ENCODE results near the gene C15orf62.

C15orf62 gene, protein sequence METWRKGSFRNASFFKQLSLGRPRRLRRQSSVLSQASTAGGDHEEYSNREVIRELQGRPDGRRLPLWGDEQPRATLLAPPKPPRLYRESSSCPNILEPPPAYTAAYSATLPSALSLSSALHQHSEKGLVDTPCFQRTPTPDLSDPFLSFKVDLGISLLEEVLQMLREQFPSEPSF

DNA sequence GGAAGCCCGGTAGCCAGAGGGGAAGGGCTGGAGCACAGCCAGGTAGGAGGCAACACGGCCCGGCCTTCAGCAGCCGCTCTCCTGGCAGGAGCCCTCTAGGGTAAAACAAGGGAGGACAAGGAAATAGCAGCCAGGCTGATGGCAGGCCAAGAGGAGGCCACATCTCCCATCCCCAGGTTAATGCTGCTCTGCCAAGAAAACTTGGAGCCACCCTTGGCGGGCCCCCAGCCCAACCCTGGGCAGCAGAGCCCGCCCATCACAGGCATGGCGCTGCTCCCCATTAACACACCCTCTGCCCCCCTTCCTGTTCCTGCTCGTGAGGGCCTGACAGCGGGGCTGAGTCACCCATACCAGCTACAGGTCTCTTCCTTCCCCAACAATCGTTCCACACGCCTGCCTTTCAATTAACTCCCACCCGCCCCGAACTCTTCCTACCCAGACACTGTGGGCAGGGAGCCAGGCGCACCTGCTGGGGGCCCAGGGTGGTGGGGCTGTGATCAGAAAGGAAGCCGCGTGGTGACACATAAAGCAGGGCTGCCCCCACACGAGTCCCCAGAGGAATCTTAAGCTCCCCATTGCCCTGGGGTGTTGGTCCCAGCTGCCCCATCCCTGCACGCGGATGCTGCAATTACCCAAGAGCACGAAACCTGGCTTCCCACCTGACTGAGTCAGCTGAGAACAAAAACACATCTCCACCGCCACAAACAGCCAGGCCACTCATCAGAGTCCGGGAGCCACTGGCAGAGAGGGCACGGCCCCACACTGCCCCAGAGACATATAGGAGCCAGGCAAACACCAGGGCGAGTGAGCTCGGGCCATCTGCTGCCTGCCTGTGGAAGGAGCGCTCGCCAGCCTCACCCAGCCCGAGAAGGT is at the start of gene C15orf62:
Gene C15orf62 (plus strand): TSS at position 707 of the 873 bp plus-strand sequence. CDS start 516 bp downstream, outside the sequence.
- DNase-seq (ENCODE audit: low read depth in 3 of 3) = peak in 2 of 3 experiments; percentile 47 to 69

GRCh38 chr15:40721701-40722100 is 48.1 kb upstream of the C15orf62 start:
- no peak for DNase-seq (ENCODE audit: low read depth in 3 of 3)

DNA sequence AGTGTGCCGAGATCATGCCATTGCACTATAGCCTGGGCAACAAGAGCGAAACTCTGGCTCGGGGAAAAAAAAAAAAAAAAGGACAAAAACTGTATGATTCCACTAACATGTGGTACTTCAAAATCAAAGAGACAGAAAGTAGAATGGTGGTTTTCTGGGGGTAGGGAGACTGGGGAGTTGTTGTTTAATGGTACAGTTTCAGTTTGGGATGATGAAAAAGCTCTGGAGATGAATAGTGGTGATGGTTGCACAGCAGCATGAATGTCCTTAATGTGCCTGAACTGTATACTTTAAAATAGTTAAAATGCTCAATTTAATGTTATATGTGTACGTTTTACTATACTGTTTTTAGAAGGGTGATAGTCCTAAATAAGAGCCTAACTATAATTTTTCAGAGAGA is 47.4 kb upstream of the C15orf62 start:
- no peak for DNase-seq (ENCODE audit: low read depth in 3 of 3)

DNA sequence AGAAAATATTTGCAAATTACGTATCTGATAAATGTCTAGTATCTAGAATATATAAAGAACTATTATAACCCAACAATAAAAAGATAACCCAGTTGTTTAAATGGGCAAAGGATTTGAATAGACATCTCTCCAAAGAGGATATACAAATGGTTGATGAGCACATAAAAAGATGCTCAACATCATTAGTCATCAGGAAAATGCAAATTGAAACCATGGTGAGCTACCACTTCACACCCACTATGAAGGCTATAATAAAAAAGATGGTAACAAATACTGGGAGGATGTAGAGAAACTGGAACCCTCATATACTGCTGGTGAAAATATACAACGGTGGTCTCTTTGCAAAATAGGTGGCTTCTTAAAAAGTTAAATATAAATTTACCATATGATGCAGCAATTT is 46.8 kb upstream of the C15orf62 start:
- DNase-seq (ENCODE audit: low read depth in 3 of 3) = no peak

DNA sequence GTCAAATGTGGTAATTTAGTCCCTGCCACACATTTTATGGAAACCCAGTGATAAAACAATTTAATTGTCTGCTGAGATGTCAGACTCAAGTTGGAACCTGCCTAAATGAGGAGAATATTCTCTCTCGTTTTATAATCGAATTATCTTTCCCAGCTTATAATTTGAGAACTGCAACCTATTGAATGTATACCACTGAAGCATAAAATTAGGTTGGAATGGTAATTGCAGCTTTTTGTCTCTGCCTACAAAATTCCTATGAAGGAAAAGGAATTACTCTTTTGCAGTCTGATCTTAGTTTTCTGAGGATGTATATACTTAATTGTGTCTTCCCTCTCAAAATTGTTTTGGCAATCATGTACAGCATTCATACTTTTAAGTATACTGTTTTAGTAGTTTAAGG is 45.9 kb upstream of the C15orf62 start:
- DNase-seq (ENCODE audit: low read depth in 3 of 3) = no peak

- no peak for DNase-seq (ENCODE audit: low read depth in 3 of 3)
Measured at GRCh38 chr15:40731034-40731433, 38.7 kb upstream of the C15orf62 start.

DNA sequence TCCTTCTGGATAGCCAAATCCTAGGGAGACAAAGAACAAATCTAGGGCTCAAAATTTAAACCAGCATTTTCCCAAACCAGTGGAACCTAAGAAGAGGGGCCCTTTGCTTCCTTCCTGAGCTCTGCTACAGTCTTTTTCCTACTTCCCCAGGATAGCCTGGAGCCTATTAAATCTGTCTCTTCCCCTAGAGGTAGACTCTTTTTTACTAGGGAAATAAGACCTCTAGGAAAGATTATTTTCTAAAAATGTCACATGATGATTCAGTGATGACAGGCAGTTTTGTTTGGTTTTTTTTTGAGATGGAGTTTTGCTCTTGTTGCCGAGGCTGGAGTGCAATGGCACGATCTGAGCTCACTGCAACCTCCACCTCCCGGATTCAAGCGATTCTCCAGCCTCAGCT is 33.2 kb upstream of the C15orf62 start:
- no peak for DNase-seq (ENCODE audit: low read depth in 3 of 3)

DNA sequence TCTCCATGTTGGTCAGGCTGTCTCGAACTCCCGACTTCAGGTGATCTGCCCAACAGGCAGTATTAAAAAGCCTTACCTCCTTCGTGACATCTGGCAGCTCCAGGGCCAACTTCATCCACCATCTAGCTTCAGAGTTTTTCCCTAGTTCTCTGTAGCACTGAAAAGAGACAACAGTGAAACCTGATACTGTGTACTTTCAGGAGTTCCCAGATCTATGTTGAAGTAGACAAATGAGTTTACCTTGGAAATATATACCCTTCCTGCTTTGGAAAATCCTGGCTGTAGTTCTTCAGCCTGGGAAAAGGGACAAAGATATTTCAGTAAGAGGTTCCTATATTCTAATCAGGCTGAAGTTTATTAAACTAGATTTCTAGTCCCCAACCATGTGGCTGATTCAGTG is 32.7 kb upstream of the C15orf62 start:
- no peak for DNase-seq (ENCODE audit: low read depth in 3 of 3)

DNA sequence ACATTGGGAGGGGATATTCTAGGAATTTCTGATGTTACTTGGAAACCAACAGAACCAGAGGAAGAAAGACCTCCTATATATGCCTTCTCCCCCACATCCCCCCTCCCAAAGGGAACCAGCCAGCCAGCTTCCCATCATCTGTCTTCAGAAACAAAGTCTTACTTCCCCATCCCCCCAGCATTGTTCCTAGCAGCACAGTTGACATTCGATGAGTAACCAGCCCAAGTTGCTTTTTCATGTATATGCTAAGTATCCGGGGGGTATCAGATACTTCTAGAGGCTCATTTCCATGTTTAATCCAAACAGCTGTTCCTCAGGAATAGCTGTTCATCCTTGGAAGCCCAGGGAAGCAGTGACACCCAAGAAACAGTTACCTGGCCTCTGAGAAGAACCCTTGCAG is 30.7 kb upstream of the C15orf62 start:
- DNase-seq (ENCODE audit: low read depth in 3 of 3) = no peak

DNA sequence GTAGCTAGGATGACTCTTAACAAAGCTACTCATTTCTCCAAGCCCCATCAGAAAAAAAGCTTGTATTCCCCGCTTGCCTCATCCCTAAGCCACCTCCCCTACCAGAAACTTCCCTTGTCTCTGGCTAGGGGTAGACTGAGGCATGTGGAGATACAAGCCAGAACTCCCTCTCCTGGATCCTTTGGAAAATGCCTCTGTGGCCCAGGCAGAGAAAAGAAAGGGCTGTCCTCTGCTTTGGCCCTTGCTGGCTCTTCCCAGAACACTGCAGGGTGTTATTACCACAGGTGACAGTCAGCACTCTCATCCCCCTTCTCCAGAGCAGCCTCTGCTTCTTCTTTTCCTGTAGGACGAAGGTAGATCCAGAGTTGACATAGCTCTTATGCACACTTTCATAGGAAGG is 29.9 kb upstream of the C15orf62 start:
- no peak for DNase-seq (ENCODE audit: low read depth in 3 of 3)

GRCh38 chr15:40743485-40743901 is 26.3 kb upstream of the C15orf62 start:
- no peak for DNase-seq (ENCODE audit: low read depth in 3 of 3)

DNA sequence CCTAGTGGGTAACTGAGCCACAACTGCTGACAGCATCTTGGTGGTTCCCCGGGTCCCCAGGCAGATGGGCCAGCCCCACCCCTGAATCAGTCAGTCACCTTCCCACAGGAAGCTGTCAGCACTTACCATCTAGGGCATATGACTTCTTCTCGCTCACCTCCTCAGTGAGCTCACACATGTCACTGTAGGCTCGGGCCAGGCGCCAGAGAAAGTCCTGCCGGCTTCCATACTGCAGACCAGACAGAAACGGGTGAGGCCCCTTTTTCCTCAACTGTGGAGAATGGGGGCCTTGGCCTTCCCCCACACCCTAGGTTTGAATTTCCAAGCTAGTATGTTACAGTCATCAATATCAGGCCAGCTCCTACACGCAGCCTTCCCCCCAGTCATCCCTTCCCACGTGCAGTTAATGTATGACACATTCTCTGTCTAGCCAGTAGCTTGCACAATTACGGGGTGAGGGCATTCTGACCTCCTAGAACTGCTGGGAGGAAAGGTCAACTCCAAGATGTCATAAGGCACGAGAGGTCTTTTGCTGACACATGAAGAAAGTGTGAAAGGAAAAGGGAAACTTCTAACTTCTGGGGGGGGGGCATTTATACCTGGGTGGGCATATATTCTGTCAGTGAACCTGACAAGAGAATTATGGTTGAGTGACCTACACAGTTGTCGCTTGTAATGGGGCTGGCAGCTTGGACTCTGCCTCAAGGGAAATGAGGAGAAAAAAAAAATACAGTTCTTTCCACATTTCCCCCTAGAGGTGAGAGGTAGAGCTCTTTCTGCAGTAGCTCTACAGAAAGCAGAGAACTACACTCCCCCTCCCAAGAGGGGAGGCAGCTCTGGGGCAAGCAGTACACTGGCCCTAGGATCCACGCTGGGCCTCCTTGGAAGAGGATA is 25.6 kb upstream of the C15orf62 start:
- DNase-seq (ENCODE audit: low read depth in 3 of 3) = peak in 1 of 3 experiments; percentile 57

GRCh38 chr15:40744815-40745152 is 25.0 kb upstream of the C15orf62 start:
- DNase-seq (ENCODE audit: low read depth in 3 of 3) = no peak

DNA sequence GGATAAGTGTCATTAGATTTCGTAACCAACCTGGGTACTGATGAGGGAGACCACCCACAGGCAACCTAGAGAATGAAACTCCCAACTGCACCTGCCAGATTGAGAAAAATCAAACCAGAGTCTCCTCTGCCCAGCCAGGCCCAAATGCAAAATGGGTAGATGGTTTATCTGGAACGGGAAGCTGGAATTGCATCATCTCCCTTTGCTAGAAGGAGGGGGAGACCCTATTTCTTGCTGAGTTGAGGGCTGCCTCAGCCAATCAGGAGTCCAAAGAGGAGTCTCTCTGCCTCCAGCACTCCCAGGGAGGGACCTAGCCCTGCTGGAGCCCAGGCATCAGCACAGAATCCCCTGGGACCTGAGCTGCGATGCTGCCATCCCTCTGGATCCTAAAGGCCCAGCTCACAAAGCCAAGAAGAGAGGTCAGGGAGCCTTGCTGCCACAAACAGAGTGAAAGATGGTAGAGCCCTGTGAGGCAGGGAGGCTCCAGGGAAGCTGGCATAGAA is 22.8 kb upstream of the C15orf62 start:
- DNase-seq (ENCODE audit: low read depth in 3 of 3) = no peak

GRCh38 chr15:40747685-40748631 is 21.8 kb upstream of the C15orf62 start:
- no peak for DNase-seq (ENCODE audit: low read depth in 3 of 3)

DNA sequence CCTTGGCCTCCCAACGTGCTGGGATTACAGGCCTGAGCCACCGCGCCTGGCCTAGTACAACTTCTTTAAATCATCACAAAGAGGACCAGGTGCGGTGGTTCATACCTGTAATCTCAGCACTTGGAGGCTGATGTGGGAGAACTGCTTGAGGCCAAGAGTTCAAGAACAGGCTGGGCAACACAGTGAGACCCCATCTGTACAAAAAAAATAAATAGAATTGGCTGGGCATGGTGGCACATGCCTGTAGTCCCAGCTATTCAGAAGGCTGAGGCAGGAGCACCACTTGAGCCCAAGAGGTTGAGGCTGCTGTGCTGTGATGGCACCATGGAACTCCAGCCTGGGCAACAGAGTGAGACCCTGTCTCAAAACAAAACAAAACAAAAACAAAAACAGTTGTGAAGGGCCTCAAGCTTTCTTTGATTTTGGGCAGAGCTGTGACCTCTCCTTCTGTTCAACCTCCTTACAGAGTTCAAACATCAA is 20.6 kb upstream of the C15orf62 start:
- no peak for DNase-seq (ENCODE audit: low read depth in 3 of 3)

DNA sequence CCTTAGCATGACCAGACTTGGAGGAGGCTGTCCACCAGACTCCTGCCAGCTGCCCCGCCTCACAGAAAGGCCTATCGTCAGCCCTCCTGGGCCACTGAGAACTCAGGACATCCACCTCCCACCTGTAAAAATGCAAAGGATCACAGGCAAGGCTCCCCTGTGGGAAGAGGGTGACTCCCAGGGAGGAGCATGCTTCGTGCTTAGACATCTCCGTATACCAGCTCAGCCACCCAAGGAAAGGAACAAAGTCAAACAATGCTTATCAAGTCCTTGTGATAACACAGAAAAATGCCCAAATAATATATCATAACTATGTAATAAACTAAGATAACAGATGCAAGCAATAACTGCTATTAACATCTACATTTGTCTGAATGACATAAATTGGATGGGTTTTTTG is 18.9 kb upstream of the C15orf62 start:
- no peak for DNase-seq (ENCODE audit: low read depth in 3 of 3)

GRCh38 chr15:40751745-40752144 is 18.0 kb upstream of the C15orf62 start:
- DNase-seq (ENCODE audit: low read depth in 3 of 3) = no peak

DNA sequence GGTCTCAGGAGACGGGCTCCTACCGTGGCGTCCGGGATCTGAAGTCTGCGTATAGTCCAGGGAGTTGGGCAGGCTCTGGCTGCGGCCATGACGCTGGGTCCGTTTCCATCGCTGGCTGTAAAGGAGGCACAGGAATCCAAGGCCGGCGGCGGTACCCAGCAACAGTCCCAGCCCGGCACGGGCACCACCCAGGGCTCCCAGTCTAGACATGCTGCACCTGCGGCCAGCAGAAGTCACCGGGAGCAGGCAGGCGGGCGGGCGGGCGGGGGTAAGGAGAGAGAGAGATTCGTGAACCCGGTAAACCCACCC is 15.3 kb upstream of the C15orf62 start:
- DNase-seq (ENCODE audit: low read depth in 3 of 3) = no peak

DNA sequence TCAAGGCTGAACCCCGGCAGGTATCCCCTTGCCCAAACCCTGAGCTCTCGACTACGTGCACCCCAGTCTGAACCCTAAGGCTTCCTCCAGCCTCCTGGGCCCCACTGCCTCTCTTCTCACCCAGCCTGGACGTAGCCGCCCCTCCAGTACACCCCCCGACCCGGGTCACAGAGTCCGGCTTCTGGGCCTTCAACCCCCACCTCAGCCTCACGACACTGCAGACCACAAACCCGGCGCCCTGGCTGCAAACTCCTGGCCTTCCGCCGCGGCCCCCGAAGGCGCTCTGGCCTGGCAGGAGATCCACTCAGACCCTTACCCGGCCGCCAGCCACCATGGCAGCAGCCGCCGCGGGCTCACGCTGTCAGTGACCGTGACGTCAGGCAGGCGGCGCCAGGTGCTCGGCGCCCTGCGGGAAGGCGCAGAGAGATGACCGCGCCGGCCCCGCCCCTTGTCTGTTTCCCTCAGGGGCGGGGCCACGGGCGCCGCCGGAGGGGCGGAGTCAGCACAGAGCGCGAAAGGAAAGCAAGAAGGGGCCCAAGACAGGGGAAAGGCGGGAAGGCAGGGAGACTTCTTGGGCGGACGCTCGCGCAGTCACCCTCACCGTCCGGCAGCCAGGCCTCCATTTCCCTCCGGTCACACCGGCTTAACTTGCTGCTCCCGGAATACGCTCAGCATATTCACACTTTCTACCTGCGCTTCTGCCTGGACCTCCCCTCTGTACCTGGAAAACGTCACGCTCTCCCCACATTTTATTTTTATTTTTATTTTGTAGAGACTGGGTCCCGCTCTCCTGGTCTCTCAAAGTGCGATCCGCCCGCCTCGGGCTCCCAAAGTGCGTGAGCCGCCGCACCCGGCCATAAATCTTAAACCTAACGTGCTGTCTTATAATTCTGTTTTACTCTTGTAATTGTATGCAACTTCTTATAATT is 14.6 kb upstream of the C15orf62 start, which contains the start of gene RMDN3:
Gene RMDN3 (minus strand): TSS at position 372 of the 929 bp plus-strand sequence. CDS start 471 bp downstream, outside the sequence.
- DNase-seq (ENCODE audit: low read depth in 3 of 3) = peak; percentile 84 to 91 (median 88)

Measured in stimulated activated CD4-positive, alpha-beta T cell treated with anti-CD3 and anti-CD28 coated beads, TNF-alpha, amount 100 ng/mL, for 24 hours (primary cell).